Mesenchymal stem cell (in vitro differentiated cells and primary cell): Measurements from ENCODE around the gene NAB2.

Source experiments
- DNase-seq: peaks from one replicate; pipeline ENCODE4 v3.0.0-alpha.2; 2013
- H2AFZ ChIP-seq: one replicate; pipeline ENCODE4 v1.6.1; 2013; ENCODE audit warnings: low read depth, mild to moderate bottlenecking, control low read depth, inconsistent platforms, low read length, moderate library complexity
- H2AK5ac ChIP-seq: 2 replicates; pipeline ENCODE4 v1.6.1; 2013; ENCODE audit warnings: low read length, moderate library complexity, mild to moderate bottlenecking, inconsistent platforms; ENCODE audit not compliant: severe bottlenecking
- H2BK120ac ChIP-seq: one replicate; pipeline ENCODE4 v1.6.1; 2013; ENCODE audit warnings: low read depth, mild to moderate bottlenecking, inconsistent platforms, low read length, moderate library complexity
- H2BK12ac ChIP-seq, 2 experiments: one replicate each; pipeline ENCODE4 v1.6.1; 2013; ENCODE audit warnings: inconsistent platforms in 2 of 2, low read length in 2 of 2, mild to moderate bottlenecking in 2 of 2, moderate library complexity in 2 of 2, control low read depth in 1 of 2
- H2BK15ac ChIP-seq: one replicate; pipeline ENCODE4 v1.6.1; 2013; ENCODE audit warnings: mild to moderate bottlenecking, low read depth, inconsistent platforms; ENCODE audit not compliant: poor library complexity, severe bottlenecking
- H2BK5ac ChIP-seq: 2 replicates; pipeline ENCODE4 v1.6.1; 2013; ENCODE audit warnings: low read depth, mild to moderate bottlenecking, low read length, control low read depth, inconsistent platforms; ENCODE audit not compliant: poor library complexity, severe bottlenecking
- H3K14ac ChIP-seq, 2 experiments: one replicate each; pipeline ENCODE4 v1.6.1; 2013; ENCODE audit warnings: inconsistent platforms in 2 of 2, low read length in 2 of 2, control low read depth in 1 of 2, mild to moderate bottlenecking in 1 of 2, moderate library complexity in 1 of 2
- H3K18ac ChIP-seq, 2 experiments: one replicate each; pipeline ENCODE4 v1.6.1; 2013; ENCODE audit warnings: inconsistent platforms in 2 of 2, low read length in 2 of 2, control low read depth in 1 of 2, low read depth in 1 of 2, mild to moderate bottlenecking in 1 of 2
- H3K23ac ChIP-seq, 2 experiments: one replicate each; pipeline ENCODE4 v1.6.1; 2013; ENCODE audit warnings: inconsistent platforms in 2 of 2, low read length in 2 of 2, mild to moderate bottlenecking in 2 of 2, moderate library complexity in 2 of 2, control low read depth in 1 of 2
- H3K27ac ChIP-seq: 2 replicates; pipeline ENCODE4 v1.5.1; 2013; ENCODE audit warnings: mild to moderate bottlenecking, moderate library complexity, low read length, control low read depth, inconsistent platforms; ENCODE audit not compliant: poor library complexity, severe bottlenecking
- H3K27me3 ChIP-seq, 2 experiments: 2 replicates each; pipeline versions ENCODE4 v1.6.1 to v1.7.0; 2013; ENCODE audit warnings: low read length in 2 of 2, mild to moderate bottlenecking in 2 of 2, moderate library complexity in 2 of 2, control low read depth in 1 of 2, inconsistent platforms in 1 of 2; ENCODE audit not compliant: control insufficient read depth in 1 of 2, insufficient read depth in 1 of 2
- H3K36me3 ChIP-seq, 2 experiments: 2 replicates each; pipeline versions ENCODE4 v1.6.1 to v1.7.0; 2013; ENCODE audit warnings: low read length in 2 of 2, control low read depth in 1 of 2, inconsistent platforms in 1 of 2, low read depth in 1 of 2, mild to moderate bottlenecking in 1 of 2; ENCODE audit not compliant: insufficient read depth in 2 of 2, control insufficient read depth in 1 of 2
- H3K4ac ChIP-seq, 2 experiments: one replicate each; pipeline ENCODE4 v1.6.1; 2013; ENCODE audit warnings: inconsistent platforms in 2 of 2, low read length in 2 of 2, mild to moderate bottlenecking in 2 of 2, moderate library complexity in 2 of 2, control low read depth in 1 of 2, low read depth in 1 of 2
- H3K4me1 ChIP-seq: 2 replicates; pipeline ENCODE4 v1.6.1; 2013; ENCODE audit warnings: low read depth, low read length, control low read depth; ENCODE audit not compliant: control insufficient read depth, insufficient read depth
- H3K4me2 ChIP-seq: 2 replicates; pipeline ENCODE4 v1.6.1; 2013; ENCODE audit warnings: low read length, mild to moderate bottlenecking, inconsistent platforms; ENCODE audit not compliant: poor library complexity, severe bottlenecking
- H3K4me3 ChIP-seq, 2 experiments: 2 replicates each; pipeline versions ENCODE4 v1.5.1 to v1.7.0; 2013; ENCODE audit warnings: low read length in 2 of 2, mild to moderate bottlenecking in 2 of 2, control low read depth in 1 of 2, low read depth in 1 of 2; ENCODE audit not compliant: insufficient read depth in 1 of 2
- H3K79me1 ChIP-seq: replicated peaks from 2 replicates; pipeline ENCODE4 v1.6.1; 2013; ENCODE audit warnings: mild to moderate bottlenecking, control low read depth, low read length, inconsistent platforms; ENCODE audit not compliant: poor library complexity, severe bottlenecking
- H3K9ac ChIP-seq: 2 replicates; pipeline ENCODE4 v1.7.0; 2013; ENCODE audit warnings: mild to moderate bottlenecking, low read length, moderate library complexity
- H3K9me3 ChIP-seq: 2 replicates; pipeline ENCODE4 v1.7.0; 2013; ENCODE audit warnings: mild to moderate bottlenecking, low read length; ENCODE audit not compliant: control insufficient read depth
- H4K8ac ChIP-seq: one replicate; pipeline ENCODE4 v1.6.1; 2013; ENCODE audit warnings: inconsistent platforms, mild to moderate bottlenecking, low read length, moderate library complexity
- H4K91ac ChIP-seq: one replicate; pipeline ENCODE4 v1.6.1; 2013; ENCODE audit warnings: mild to moderate bottlenecking, low read length, inconsistent platforms
- whole genome bisulfite sequencing: methylation state at CpG from one replicate; pipeline ENCODE4 v1.1.7; 2013; ENCODE audit warnings: mixed read lengths; 5-methylcytosine and 5-hydroxymethylcytosine counted together

Gene NAB2

GRCh38 chr12:57143454-57143853 lies 54.5 kb downstream of the NAB2 start:
- Histone ChIP-seq H4K91ac (no peak overlapping the region), H3K27ac (no peak overlapping the region), H3K18ac (peak overlapping the region in 1 of 2 experiments; percentile 37), H3K9ac (peak overlapping the region; percentile 83), H3K4me2 (no peak overlapping the region), H2AFZ (no peak overlapping the region), H3K14ac (no peak overlapping the region), H4K8ac (no peak overlapping the region), H2AK5ac (no peak overlapping the region), H2BK15ac (no peak overlapping the region), H3K36me3 (peaks cover 82 to 97% of the 10 kb centered on the region in 2 experiments), H2BK12ac (peak overlapping the region in 1 of 2 experiments; percentile 38), H3K4me3 (no peak overlapping the region), H3K9me3 (no peaks in the 10 kb centered on the region), H2BK120ac (no peak overlapping the region), H3K27me3 (no peaks in the 10 kb centered on the region), H2BK5ac (no peak overlapping the region), H3K4me1 (peaks cover 28% of the 10 kb centered on the region), H3K23ac (peak overlapping the region in 1 of 2 experiments; percentile 14), H3K4ac (no peak overlapping the region), H3K79me1 (peaks cover 53% of the 10 kb centered on the region)
- DNase-seq = no peak
- WGBS = 92% methylated on average over 4 of the region's 4 CpGs
